HL-60 (cell line): ENCODE results near the gene SLC12A6.

Experiments used
- DNase-seq, 2 experiments: peaks; one replicate each; pipeline ENCODE4 v3.0.0-alpha.2; 2010 to 2020; ENCODE audit warnings: low read depth in 1 of 2, low spot score in 1 of 2
- H3K27ac ChIP-seq: fragments of 250-450 bp; sonication (Bioruptor Pico); replicated peaks from 2 replicates; pipeline ENCODE4 v1.5.1; 2020; ENCODE audit warnings: mild to moderate bottlenecking, moderate library complexity
- H3K27me3 ChIP-seq: fragments of 250-450 bp; sonication (Bioruptor Pico); 2 replicates; pipeline ENCODE4 v1.5.1; 2021; ENCODE audit warnings: mild to moderate bottlenecking, moderate library complexity; ENCODE audit not compliant: insufficient read depth, poor library complexity, severe bottlenecking
- H3K4me3 ChIP-seq: replicated peaks from 2 replicates; pipeline ENCODE4 v1.5.1; 2011; ENCODE audit warnings: mild to moderate bottlenecking, control low read depth, low read length; ENCODE audit not compliant: insufficient read depth
- CTCF ChIP-seq: IDR thresholded peaks from one replicate; pipeline ENCODE4 v1.5.1; 2011; ENCODE audit warnings: low read length, control low read depth, inconsistent platforms; ENCODE audit not compliant: insufficient read depth
- GABPA ChIP-seq: IDR thresholded peaks from 2 replicates; pipeline ENCODE4 v1.6.1; 2012; ENCODE audit warnings: low read depth
- POLR2AphosphoS5 ChIP-seq: IDR thresholded peaks from 2 replicates; pipeline ENCODE4 v1.6.1; 2012; ENCODE audit warnings: low read depth
- REST ChIP-seq: IDR thresholded peaks from 2 replicates; pipeline ENCODE4 v1.6.1; 2012; ENCODE audit warnings: low read depth; ENCODE audit not compliant: insufficient replicate concordance
- SPI1 ChIP-seq: IDR thresholded peaks from 2 replicates; pipeline ENCODE4 v1.6.1; 2012; ENCODE audit warnings: low read depth, mild to moderate bottlenecking, borderline replicate concordance

SLC12A6 gene

GRCh38 chr15:34361278-34361677 lies 23.7 kb upstream of the SLC12A6 start:
- TF ChIP-seq SPI1, result no peak
- no peak for TF ChIP-seq REST
- TF ChIP-seq POLR2AphosphoS5, result no peak
- TF ChIP-seq CTCF, result no peak
- TF ChIP-seq GABPA, result no peak
- H3K4me3 ChIP-seq, result no peak overlapping the region
- H3K27ac ChIP-seq, result no peak overlapping the region
- no peaks in the 10 kb centered on the region for H3K27me3 ChIP-seq
- DNase-seq, result no peak

- Histone ChIP-seq H3K27ac (no peak overlapping the region), H3K27me3 (no peaks in the 10 kb centered on the region), H3K4me3 (no peak overlapping the region)
- TF ChIP-seq REST, result no peak
- no peak for TF ChIP-seq CTCF
- TF ChIP-seq POLR2AphosphoS5, result no peak
- TF ChIP-seq GABPA, result no peak
- no peak for TF ChIP-seq SPI1
- no peak for DNase-seq
These were observed 22.7 kb upstream of the SLC12A6 start for GRCh38 chr15:34360298-34360697.

GRCh38 chr15:34359416-34359815 lies 21.8 kb upstream of the SLC12A6 start:
- no peak for DNase-seq
- no peak for TF ChIP-seq POLR2AphosphoS5
- TF ChIP-seq GABPA, result no peak
- TF ChIP-seq CTCF, result no peak
- no peak for TF ChIP-seq REST
- no peak overlapping the region for H3K27ac ChIP-seq
- no peak overlapping the region for H3K4me3 ChIP-seq
- H3K27me3 ChIP-seq, result no peaks in the 10 kb centered on the region
